ENCODE measurements around the gene HRK.

The HRK gene

DNA sequence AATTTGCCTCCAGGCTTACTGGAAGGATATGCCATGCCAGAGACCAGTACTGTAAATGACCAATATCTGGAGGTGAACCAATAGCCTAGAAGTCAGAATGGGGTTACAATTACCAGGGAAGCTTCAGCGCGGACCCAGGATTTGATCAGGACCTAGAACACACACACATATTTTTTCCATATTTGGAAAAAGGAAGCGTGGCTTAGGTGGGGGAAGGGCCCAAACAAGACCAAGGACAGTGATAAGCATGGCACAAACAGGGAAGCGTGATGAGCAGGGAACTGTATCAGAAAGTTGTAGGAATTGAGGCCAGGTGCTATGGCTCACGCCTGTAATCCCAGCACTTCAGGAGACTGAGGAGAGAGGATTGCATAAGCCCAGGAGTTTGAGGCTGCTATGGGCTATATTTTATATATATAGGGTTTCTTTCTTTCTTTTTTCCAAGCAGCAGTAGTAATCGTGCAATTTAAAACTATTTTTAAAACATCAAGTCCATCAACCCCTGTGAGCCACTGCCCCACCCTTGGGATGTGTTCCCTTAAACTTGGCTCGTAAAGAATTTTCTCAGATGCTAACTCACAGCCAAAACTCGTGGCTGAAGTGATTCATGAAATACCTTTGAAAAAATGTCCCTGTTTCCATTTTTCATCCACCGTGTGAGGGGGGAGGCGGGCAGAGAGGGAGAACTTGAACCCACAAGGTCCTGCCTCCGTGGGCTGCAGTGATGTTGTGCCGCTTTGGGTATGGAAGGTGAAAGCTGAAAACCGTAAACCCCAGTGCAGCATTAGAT, 16.7 kb downstream of the HRK start:
- no peak for DNase-seq

DNA sequence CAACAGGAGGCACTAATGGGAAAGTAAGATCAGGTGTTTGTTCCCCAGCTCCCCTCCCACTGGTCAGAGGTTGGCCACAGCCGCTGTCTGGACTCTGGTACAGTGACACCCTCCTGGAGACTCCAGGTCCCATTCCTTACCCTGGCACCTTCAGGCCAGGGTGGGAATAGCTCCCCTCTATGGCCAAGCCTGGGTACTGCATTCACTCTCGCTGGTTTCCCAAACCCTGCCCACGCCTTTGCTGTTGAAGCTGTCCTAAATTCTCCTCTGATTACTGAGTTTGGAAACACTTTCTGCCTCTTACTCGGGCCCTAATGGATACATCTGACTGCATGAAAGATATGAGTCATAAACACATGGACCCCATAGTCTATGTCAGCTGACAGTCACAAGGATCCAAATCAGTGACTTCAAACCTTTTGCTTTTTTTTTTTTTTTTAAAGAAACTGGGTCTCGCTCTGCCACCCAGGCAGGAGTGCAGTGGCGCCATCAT, 17.9 kb downstream of the HRK start:
- DNase-seq: no peak

DNA sequence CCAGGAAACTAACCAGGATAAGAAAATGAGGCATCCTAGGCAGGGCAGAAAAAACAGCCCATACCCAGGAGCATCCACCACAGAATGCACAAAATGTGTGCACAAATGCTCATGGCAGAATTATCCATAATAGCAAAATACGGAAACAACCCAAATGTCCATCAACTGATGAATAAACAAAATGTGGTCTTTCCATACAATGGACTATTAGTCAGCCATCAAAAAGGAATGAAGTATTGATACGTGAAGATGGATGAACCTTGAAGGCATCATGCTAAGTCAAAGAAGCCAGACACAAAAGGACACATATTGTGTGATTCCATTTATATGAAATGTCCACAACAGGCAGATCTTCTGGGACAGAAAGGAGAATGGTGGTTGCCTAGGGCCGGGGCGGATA, 19.1 kb downstream of the HRK start:
- DNase-seq: no peak

DNA sequence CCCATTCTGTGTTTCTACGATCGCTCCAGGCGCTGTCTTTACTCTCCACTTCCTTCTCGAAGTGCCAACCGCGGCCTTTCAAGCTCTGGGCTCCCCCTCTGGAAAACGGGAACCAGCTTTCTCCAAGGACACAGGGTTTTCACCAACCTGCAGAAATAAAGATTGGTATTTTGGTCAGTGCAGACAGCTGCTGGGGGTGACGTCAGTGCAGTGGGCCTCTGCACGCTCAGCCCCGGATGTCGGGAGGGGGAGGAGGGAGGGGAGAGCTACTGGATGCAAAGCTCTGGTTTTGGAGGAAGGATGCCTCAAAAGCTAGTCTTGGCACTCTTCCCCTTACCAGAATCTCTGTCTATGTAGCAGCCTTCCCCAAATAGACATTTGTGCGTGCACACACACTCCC, 19.9 kb downstream of the HRK start:
- peak; percentile 75 for DNase-seq

DNA sequence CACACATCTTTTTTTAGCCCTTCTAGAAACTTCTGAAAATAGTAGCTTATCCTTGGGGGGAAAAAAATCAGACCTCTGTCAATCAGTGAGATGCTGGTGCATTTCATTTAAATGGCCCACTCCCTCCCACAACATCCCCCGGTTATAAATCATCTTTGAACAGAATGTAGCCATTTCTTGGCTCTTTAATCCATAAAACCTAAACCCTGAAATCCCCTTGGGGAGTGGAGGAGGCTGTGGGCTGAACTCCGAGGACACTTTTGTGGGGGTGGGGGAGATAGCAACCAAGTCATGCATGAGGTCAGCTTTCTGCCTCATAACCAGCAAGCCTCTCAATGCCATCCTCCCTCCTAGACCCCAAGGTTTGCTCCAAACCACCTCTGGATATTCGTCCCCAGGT, 21.0 kb downstream of the HRK start:
- DNase-seq: no peak

DNA sequence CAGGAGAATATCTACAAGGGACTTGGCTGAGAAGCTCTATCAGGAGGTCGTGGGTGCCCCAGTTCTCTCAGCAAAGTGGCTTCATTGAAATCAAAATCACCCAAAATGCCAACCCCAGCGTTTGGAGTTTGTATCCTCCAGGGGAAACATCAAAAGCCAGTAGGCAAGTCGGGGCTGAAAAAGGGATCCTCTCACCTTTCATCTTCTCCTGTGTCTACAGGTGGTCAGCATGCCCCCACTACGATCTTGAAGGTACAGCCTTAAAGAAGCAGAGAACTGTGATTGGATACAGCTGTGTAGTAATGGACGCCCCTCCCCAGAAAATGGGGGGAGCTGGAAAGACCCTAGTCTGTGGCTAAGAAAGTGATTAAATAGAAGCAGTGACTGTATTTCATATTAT, 22.2 kb downstream of the HRK start:
- no peak for DNase-seq

DNA sequence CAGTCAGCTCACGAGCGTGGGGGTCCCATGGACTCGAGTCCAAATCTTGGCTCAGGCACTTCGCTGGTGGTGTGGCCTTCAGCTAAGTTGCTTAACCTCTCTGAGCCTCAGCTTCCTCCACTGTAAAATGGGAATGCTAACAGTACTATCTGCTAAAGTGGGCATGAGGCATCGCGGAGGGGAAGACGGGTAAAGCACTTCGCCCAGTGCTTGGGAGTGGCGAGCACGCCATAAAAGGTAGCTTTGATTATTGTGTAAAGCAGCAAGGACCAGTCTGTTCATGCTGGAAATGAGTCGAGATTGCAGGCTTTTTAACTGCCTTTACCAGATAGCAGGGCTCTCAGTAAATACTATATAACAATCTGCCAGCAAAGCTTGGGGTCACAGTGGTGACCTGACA, 24.5 kb downstream of the HRK start:
- no peak for DNase-seq

DNA sequence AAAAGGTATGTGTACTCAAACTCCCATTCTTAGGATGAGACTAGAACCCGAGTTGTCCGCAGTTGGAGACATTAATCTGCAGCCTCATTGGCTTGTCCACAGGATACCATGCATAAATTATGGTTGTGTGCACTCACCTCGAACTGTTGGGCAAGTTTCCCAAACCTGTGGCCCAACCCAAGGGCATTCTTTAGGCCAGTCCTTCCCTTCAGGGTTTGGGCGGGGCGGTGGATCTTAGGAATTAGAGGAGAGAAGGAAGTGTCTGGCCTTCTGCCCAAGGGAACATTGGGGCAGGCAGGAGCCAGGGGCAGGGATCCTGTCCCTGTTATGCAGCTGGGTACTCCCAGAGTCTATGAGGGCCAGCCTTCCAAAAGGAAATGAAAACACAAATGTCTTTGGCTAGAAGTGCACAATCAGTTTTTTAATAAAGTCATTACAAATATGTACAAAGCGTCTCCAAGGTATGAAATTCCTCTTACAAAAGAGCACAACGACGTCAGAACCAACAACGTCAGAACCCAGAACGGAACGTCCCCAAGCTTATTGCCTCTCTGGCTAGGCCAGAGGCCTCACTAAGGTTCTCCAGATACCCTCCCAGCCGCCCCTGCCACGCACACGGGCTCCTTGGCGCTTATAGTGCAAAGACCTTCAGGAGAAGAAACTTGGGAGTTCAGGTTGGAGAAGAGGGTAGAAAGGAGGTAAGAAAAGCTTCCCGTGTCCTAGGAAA, 25.3 kb downstream of the HRK start:
- no peak for DNase-seq

DNA sequence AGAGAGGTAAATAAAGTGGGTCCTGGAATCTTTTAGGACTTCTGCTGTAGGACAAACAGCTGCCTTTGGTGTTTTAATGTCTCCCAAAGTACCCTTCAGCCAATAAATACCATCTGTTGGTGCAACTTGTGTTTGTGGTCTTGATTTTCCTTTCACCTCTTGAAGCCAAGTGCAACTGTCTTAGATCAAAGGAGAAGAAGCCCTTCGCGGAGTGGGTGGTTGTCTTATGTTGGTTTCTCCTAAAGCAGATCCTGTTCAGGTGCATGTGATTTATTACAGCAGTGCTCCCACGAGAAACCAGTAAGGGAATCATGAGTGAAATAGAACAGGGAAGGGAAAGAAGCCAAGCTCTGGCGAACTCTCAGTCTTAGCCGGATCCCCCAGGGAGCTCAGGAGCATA, 27.7 kb downstream of the HRK start:
- DNase-seq: no peak

DNA sequence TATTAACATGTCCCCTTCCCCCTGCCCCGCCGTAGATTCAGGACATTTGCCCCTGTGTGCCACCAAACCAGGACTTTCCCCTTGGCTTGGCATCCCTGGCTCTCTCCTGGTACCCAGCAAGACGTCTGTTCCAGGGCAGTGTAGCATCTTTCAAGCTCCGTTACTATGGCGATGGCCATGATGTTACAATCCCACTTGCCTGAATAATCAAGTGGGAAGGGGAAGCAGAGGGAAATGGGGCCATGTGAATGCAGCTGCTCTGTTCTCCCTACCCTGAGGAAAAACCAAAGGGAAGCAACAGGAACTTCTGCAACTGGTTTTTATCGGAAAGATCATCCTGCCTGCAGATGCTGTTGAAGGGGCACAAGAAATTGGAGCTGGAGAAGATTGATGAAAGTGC, 28.9 kb downstream of the HRK start:
- no peak for DNase-seq

DNA sequence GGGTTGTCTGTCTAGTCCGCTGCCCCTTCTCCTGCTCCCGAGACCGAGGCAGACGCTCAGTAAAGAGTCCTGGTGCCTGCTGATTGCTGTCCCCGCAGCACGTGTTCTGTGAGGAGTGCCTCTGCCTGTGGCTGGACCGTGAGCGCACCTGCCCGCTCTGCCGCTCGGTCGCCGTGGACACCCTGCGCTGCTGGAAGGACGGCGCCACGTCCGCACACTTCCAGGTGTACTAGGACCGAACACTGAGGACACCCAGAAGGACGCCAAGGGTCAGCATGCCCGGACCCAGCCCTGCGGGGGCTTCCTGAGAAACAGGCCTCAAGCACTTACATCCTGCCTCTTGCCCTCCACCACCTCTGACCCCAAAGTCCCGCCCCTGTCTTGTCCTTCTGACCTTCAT, 32.0 kb downstream of the HRK start:
- no peak for DNase-seq

DNA sequence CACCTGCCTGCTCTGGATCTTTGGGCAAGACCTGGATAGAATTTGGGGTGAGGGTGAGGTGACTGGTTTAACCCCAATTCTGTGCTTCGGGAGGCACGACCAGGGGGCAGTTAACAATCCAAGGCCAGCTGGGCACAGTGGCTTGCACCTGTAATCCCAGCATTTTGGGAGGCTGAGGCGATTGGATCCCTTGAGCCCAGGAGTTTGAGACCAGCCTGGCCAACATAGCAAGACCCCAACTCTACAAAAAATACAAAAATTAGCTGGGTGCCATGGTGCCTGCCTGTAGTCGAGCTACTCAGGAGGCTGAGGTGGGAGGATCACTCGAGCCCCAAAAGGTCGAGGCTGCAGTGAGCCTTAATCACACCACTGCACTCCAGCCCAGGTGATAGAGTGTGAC, 38.2 kb downstream of the HRK start:
- DNase-seq: no peak

DNA sequence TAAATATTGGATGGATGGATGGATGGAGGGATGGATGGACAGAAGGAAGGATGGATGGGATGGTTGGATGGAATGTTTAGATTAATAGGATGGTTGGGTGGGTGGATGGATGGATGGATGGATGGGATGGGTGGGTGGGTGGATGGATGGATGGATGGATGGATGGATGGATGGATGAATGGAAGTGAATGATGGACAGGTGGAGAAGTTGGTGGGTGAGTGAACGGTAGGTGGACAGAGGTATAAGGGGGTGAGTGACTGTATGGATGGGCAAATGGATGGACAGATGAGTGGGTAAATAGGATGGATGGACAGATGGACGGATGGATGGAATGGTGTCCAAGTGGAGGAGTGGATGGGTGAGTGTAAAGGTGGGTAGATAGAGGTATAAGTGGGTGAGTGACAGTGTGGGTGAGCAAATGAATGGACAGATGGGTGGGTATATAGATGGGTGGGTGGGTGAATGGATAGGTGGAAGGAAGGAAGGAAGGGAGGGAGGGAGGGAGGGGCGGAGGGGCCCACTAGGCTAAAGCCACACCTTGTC, 41.9 kb downstream of the HRK start:
- no peak for DNase-seq

DNA sequence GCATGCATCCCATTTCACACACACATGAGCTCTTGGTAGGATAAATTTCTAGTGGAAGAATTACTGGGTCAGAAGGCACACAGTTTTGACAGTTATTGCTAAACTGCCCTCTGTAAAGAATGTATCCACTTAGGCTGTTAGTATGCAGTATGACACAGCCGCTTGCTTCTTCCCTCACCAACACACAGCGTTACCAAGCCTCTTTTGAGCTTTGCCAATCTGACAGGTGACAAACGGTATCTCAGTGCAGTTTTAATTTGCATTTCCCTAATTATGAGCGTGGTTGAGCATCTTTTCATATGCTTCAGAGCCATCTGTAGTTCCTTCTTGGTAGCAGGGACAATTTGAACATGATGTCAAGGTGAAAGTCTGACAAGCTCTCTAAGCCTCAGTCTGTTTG, 42.9 kb downstream of the HRK start:
- no peak for DNase-seq

DNA sequence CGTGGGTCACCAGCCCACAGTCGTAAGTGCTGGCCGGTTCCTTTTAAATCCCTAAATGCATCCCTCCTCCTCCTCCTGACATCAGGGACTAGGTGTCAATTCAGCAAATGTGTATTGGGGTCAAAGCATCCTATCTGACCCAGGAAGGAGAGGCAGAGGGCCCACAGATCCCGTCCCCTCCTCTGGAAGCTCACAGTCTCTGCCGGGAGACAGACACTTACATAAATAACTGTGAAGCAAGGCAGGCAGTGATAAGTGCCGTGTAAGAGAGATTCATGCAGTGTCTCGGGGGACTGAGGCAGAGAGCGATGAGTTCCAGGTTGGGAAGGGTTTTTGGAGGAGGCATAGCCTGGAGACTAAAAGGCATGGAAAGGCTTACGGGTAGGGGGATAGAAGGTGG, 44.1 kb downstream of the HRK start:
- DNase-seq: no peak

DNA sequence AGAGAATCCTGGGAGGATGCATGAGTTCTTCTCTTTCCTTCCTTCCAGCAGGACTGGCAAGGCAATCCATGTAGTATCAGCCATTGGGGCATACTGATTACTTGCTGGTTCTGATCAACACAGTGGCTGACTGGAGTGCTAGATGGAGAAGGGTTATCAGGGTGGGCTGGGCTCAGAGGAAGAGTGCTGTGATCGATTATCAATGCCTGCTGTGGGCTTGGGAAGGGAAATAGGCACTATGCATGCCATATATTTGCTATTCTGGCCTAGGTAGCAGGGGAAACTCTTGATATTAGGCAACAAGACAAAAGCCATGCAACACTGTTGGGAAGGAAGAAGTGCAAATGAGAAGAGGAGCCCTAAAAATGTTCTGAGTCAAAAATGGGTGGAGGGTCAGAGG, 45.8 kb downstream of the HRK start:
- DNase-seq: no peak

DNA sequence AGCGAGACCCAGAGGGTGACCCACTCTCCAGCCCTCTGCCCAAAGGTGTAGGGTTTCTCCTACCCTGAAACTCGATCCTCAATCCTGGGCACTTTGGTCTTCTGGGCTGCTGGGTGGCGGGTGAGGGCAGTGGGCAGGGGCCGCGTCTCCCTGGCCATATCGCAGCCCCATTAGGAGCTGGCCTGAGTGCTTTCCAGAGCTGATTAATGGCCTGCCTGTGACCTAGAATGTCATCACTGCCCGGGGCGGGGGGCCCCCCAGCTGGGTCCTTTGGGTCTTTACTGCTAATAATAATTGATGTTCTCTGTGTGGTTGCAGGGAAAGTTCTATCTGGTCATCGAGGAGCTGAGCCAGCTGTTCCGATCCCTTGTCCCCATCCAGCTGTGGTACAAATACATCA, 47.8 kb downstream of the HRK start:
- no peak for DNase-seq

DNA sequence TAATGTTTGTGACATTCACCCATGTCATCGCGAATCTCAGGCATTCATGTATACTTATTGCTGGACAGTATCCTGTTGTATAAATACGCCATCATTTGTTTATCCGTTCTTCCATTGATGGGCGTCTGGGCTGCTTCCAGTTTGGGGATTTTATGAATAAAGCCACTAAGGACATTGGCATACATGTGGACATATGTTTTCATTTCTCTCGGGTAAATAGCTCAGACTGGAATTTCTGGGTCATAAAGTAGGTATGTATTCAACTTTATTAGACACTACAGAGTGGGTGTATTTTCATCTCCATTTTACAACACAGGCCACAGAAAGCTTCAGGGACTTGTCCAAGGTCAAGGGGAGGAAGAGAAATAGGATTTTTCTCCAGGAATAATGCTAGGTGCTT, 48.9 kb downstream of the HRK start:
- no peak for DNase-seq

DNA sequence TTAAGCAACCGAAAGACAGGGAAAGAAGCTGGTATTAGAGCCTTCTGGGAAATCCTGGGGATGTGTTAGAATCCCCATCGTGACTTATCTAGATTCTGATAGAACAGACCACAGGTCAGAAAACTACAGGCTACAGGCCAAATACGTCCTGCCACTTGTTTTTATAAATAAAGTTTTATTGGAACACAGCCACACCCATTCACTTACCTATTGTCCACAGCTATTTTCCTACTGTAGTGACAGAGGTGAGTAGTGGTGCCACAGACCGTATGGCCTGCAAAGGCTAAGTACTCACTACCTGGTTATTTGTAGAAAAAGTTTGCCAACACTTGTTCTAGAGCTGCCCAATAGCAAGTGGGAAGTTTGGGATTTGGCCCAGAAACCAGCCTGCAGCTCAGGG, 53.8 kb downstream of the HRK start:
- DNase-seq: no peak

DNA sequence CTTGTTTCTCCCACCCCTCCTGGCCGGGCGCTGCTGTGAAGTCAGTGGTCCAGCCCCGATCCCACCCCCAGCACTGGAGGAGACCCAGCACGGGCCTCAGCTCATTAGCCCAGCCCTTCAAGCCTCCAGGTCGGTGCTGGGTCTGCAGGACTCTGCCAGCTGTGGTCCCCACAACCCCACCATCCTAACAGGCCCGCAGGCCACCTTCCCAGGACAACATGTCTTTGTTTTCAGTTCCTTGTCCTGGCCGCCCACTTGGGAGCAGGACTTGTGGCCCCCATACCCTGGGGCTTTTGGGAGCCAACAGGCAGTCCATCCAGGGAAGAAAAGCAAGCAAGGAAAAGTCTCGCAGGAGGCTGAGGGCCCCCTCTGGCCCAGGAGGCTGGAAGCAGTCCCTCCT, 60.0 kb downstream of the HRK start:
- DNase-seq: no peak

DNA sequence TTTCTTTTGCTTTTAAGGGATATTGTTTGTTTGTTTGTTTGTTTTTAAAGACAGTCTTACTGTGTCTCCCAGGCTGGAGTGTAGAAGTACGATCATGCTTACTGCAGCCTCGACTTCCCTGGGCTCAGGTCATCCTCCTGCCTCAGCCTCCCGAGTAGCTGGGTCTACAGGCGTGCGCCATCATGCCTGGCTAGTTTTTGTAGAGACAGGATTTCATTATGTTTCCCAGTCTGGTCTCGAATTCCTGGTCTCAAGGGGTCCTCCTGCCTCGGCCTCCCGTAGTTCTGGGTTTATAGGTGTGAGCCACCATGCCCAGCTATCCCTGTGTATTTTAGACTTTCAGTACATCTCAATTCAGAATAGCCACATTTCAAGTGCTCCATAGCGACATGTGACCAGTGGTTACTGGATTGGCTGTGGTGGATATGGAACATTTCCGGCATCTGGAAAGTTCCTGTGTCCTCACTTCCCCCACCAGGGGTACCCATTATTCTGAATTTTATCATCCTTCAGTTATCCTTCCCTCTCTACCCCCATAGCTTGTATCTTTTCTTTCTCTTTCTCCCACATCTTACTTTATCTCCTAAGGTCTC, 61.1 kb downstream of the HRK start:
- no peak for DNase-seq

DNA sequence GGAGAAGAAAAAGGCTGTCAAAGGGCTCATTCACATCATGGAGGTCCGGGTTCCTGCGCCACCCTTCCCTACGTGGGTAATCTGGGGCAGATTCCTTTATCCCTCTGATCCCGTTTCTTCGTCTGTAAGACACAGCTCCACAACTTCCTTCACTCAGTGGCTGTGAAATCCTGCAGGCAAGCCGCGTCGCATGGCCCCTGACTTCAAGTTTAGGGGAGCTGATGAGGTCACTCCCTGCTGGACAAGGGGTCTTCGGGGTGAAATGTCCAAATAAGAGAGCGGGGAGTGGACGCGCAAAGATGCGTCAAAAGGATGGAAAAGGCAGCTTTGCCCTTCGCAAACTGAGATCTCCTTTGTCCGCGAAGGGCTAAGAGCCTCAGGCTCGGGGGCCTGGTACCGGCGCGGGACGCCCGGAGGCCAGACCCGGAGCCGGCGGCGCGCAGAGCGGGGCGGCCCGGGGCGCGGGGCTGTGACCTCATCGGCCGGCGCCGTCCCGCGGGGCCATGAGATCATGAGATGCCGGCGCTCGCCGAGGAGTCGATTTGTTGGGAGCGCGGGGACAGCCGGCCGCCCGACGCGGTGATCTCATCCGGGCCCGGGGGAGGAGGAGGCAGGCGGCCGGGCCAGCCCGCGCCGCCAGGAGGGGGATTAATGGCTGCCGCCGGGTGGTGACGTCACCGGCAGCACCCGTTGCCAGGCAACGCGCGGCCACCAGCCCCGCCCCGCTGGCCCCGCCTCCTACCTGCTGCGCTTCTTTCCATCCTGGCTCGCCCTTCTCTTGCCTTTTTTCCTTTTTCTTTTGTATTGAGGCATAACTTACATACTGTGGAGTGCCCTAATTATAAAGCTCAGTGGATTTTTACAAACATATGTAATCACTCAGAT, 62.1 kb downstream of the HRK start:
- DNase-seq: peak; percentile 93

DNA sequence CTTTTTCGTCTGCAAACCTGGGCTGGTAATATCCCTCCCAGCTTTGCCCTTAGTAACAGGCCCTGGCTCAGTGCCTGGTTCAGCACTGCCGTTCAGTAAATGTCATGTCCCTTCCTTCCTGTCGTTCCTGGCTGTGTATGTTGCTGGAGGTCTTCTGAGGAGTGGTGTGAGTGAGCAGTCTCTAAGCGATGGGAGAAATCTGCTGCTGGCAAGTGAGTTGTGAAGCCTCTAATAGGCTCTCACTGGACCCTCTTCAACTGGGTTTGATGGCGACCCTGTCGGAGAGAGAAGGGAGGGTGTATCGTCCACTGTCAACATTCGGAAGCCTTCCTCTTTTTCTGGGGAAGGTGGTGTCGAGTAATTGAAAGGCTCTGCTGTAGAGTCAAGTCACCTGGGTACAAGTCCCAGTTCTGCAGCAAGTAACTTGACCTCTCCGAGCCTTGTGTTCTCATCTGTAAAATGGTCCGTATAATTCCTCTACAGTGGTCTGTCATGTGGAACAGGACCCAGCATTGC, 62.8 kb downstream of the HRK start:
- DNase-seq: peak; percentile 37
